OCI-LY7 (cell line): ENCODE results near the gene GPR25. TPM values are rescaled to one million over a fixed set of nuclear protein-coding genes. Genes with fewer than 3 reads are reported as not detected.
A peak's percentile ranks its signal among the peaks of the same experiment; 100 is the strongest.

Experiments used
- BruUV-seq: library from RNA; stranded (reverse); fragments of 400-500 nt; replicated peaks from 2 replicates; lab custom pipeline; 2021; lab: Mats Ljungman, UMichigan
- CTCF ChIA-PET: fragments of 300-600 bp; sonication (Branson Sonifier 250); formaldehyde crosslinking; loops from one replicate; lab custom pipeline; 2022; ENCODE audit warnings: antibody characterized with exemption; ENCODE audit not compliant: unreplicated experiment; lab: Charles Lee
- POLR2A ChIA-PET: fragments of 300-600 bp; sonication (Branson Sonifier 250); formaldehyde crosslinking; loops from one replicate; lab custom pipeline; 2022; ENCODE audit warnings: antibody characterized with exemption; lab: Charles Lee
- DNase-seq: peaks from one replicate; pipeline ENCODE4 v3.0.0-alpha.2; 2015; ENCODE audit warnings: low spot score
- H2AFZ ChIP-seq: fragments of 200-600 bp; sonication (generic), shearing (Covaris generic); 2 replicates; pipeline ENCODE4 v1.6.1; 2014; ENCODE audit warnings: mild to moderate bottlenecking, antibody characterized with exemption, low read length, moderate library complexity
- H3K27ac ChIP-seq: fragments of 200-600 bp; sonication (generic); 2 replicates; pipeline ENCODE4 v1.5.1; 2014; ENCODE audit warnings: mixed run types, low read depth, mild to moderate bottlenecking, moderate library complexity, low read length, inconsistent platforms; ENCODE audit not compliant: poor library complexity, severe bottlenecking
- H3K36me3 ChIP-seq: fragments of 200-600 bp; sonication (generic); 2 replicates; pipeline ENCODE4 v1.6.1; 2014; ENCODE audit warnings: mild to moderate bottlenecking, antibody characterized with exemption, low read length, moderate library complexity, mixed read lengths; ENCODE audit not compliant: insufficient read depth
- H3K4me1 ChIP-seq: fragments of 200-600 bp; sonication (generic); 2 replicates; pipeline ENCODE4 v1.5.1; 2014; ENCODE audit warnings: mild to moderate bottlenecking, low read length; ENCODE audit not compliant: insufficient read depth, poor library complexity, severe bottlenecking
- H3K4me2 ChIP-seq: fragments of 200-600 bp; sonication (generic); 2 replicates; pipeline ENCODE4 v1.6.1; 2014; ENCODE audit warnings: mild to moderate bottlenecking, low read length
- H3K4me3 ChIP-seq: fragments of 200-600 bp; sonication (generic); 2 replicates; pipeline ENCODE4 v1.5.1; 2014; ENCODE audit warnings: mild to moderate bottlenecking, low read depth, low read length; ENCODE audit not compliant: poor library complexity, severe bottlenecking
- H3K79me2 ChIP-seq: fragments of 200-600 bp; sonication (generic); 2 replicates; pipeline ENCODE4 v1.6.1; 2016; ENCODE audit warnings: low read depth, mild to moderate bottlenecking, low read length, moderate library complexity, mixed read lengths; ENCODE audit not compliant: insufficient read depth
- H3K9me2 ChIP-seq: fragments of 200-600 bp; sonication (generic); 2 replicates; pipeline ENCODE4 v1.6.1; 2016; ENCODE audit warnings: mild to moderate bottlenecking, low read length, mixed read lengths; ENCODE audit not compliant: insufficient read depth
- H3K9me3 ChIP-seq: fragments of 200-600 bp; sonication (generic); 2 replicates; pipeline ENCODE4 v1.6.1; 2014; ENCODE audit warnings: mild to moderate bottlenecking, mixed run types, low read length, mixed read lengths
- H4K20me1 ChIP-seq: fragments of 200-600 bp; sonication (generic); 2 replicates; pipeline ENCODE4 v1.6.1; 2014; ENCODE audit warnings: mild to moderate bottlenecking, antibody characterized with exemption, low read length, moderate library complexity, mixed read lengths; ENCODE audit not compliant: insufficient read depth
- CTCF ChIP-seq: fragments of 200-600 bp; sonication (generic); conservative IDR thresholded peaks from 2 replicates; pipeline ENCODE4 v1.5.1; 2014; ENCODE audit warnings: mild to moderate bottlenecking, antibody characterized with exemption, low read length, moderate library complexity, mixed read lengths
- EZH2phosphoT487 ChIP-seq: fragments of 200-600 bp; sonication (generic); IDR thresholded peaks from 2 replicates; pipeline ENCODE4 v1.6.1; 2018; ENCODE audit warnings: low read depth, borderline replicate concordance, mild to moderate bottlenecking, mixed run types, antibody characterized with exemption, low read length, moderate library complexity, mixed read lengths
- intact Hi-C: fragments of 100-400 bp; cut with micrococcal nuclease; formaldehyde crosslinking; loops from one replicate; pipeline ENCODE4 v1.10.0; 2022; ENCODE audit not compliant: unreplicated experiment
- total RNA-seq, 2 experiments: library from RNA; depleted of rRNA in 1 of 2; stranded (reverse); fragments of >200 nt in 1 of 2; shearing (Covaris generic) in 1 of 2; gene quantifications; 2 replicates each; pipeline ENCODE4 v1.2.3, GENCODE V29; 2014 to 2022

GPR25 gene
- total RNA-seq, 2 experiments from 2014 or later: not detected

- POLR2A ChIA-PET: interaction anchor here (0.6 to 1.0 kb wide), 4 partner anchors 11 to 341 kb away, joined by 3 to 6 read pairs (median 3); no protein-coding TSS in a partner anchor
- intact Hi-C loops: no loop called here
- Histone ChIP-seq H3K36me3 (peaks cover 49% of the 10 kb centered on the region), H3K9me2 (no peaks in the 10 kb centered on the region), H3K9me3 (no peaks in the 10 kb centered on the region), H3K4me3 (no peak overlapping the region), H3K4me2 (no peak overlapping the region), H3K27ac (no peak overlapping the region), H4K20me1 (no peaks in the 10 kb centered on the region), H3K4me1 (no peaks in the 10 kb centered on the region), H3K79me2 (no peaks in the 10 kb centered on the region), H2AFZ (no peak overlapping the region)
- no TSS peak for BruUV-seq
- no peak for TF ChIP-seq EZH2phosphoT487
- no peak for TF ChIP-seq CTCF
- no peak for DNase-seq
- CTCF ChIA-PET: no interaction called here
Observed at GRCh38 chr1:200856716-200857357, 15.9 kb upstream of the GPR25 start.

GRCh38 chr1:200857804-200858203 lies 15.0 kb upstream of the GPR25 start:
- H3K4me1 ChIP-seq: no peaks in the 10 kb centered on the region
- H4K20me1 ChIP-seq: no peaks in the 10 kb centered on the region
- H3K79me2 ChIP-seq: no peaks in the 10 kb centered on the region
- ChIA-PET CTCF (no interaction called here), POLR2A (interaction anchor here (1.1 kb wide), 1 partner anchor 289 kb away, joined by 5 read pairs; no protein-coding TSS in a partner anchor)
- DNase-seq: no peak
- H3K4me2 ChIP-seq: no peak overlapping the region
- no peak overlapping the region for H3K4me3 ChIP-seq
- peaks cover 42% of the 10 kb centered on the region for H3K36me3 ChIP-seq
- H3K27ac ChIP-seq: no peak overlapping the region
- TF ChIP-seq CTCF (no peak), EZH2phosphoT487 (no peak)
- H3K9me2 ChIP-seq: no peaks in the 10 kb centered on the region
- intact Hi-C loops: no loop called here
- no peaks in the 10 kb centered on the region for H3K9me3 ChIP-seq
- BruUV-seq: TSS peak; percentile 24
- no peak overlapping the region for H2AFZ ChIP-seq

GRCh38 chr1:200861937-200862647 lies 10.7 kb upstream of the GPR25 start:
- POLR2A ChIA-PET: interaction anchor here (0.6 kb wide), 1 partner anchor 12 kb away, joined by 3 read pairs; no protein-coding TSS in a partner anchor
- no peak for DNase-seq
- no peaks in the 10 kb centered on the region for H4K20me1 ChIP-seq
- H3K36me3 ChIP-seq: peaks cover 15% of the 10 kb centered on the region
- no peak for TF ChIP-seq CTCF
- no peak for TF ChIP-seq EZH2phosphoT487
- CTCF ChIA-PET: no interaction called here
- no peak overlapping the region for H3K4me2 ChIP-seq
- no peaks in the 10 kb centered on the region for H3K9me2 ChIP-seq
- no TSS peak for BruUV-seq
- H3K27ac ChIP-seq: no peak overlapping the region
- H3K9me3 ChIP-seq: no peaks in the 10 kb centered on the region
- no peaks in the 10 kb centered on the region for H3K4me1 ChIP-seq
- H3K4me3 ChIP-seq: no peak overlapping the region
- no peaks in the 10 kb centered on the region for H3K79me2 ChIP-seq
- no peak overlapping the region for H2AFZ ChIP-seq
- intact Hi-C loops: no loop called here
